Lower leg skin (tissue), 4 donors: Measurements from ENCODE around the gene TAOK2. TPM values are rescaled to one million over a fixed set of nuclear protein-coding genes. Genes with fewer than 3 reads are reported as not detected.

ENCODE experiments used
- DNase-seq, 2 donors: peaks; one replicate each; pipeline ENCODE4 v3.0.0-alpha.2; 2019; ENCODE audit warnings: low spot score in 2 of 2
- H3K4me3 ChIP-seq: fragments of 200-600 bp; sonication (generic); 2 replicates; pipeline ENCODE4 v1.5.1; 2017; ENCODE audit warnings: mild to moderate bottlenecking, low read depth; ENCODE audit not compliant: poor library complexity, severe bottlenecking
- POLR2A ChIP-seq, 2 donors: fragments of 450-650 bp; IDR thresholded peaks; one replicate each; pipeline ENCODE4 v1.6.1; 2016 to 2017; ENCODE audit warnings: antibody characterized with exemption in 2 of 2, mild to moderate bottlenecking in 1 of 2, moderate library complexity in 1 of 2
- WGBS, 2 donors: methylation state at CpG; one replicate each; pipeline ENCODE4 v1.1.5; 2018; 5-methylcytosine and 5-hydroxymethylcytosine counted together
- intact Hi-C: fragments of 100-400 bp; cut with DNase I; formaldehyde crosslinking; loops from one replicate; pipeline ENCODE4 v1.15.0; 2023; ENCODE audit warnings: low total_unique reads
- total RNA-seq, 4 donors: library from RNA; depleted of rRNA; stranded (reverse); fragments of >200 nt; gene quantifications; one replicate each; pipeline ENCODE4 v1.1.0, GENCODE V29; 2016
- TF ChIP-seq, protein P1 (sequence below), 3 donors: fragments of 450-650 bp; IDR thresholded peaks; one replicate each; pipeline ENCODE4 v1.5.1; 2016; ENCODE audit warnings: antibody characterized with exemption in 3 of 3, mild to moderate bottlenecking in 3 of 3, moderate library complexity in 2 of 3

TAOK2 gene
- total RNA-seq, 4 donors from 2014 or later = 35.5 to 47.9 (median 38.1) TPM

DNA sequence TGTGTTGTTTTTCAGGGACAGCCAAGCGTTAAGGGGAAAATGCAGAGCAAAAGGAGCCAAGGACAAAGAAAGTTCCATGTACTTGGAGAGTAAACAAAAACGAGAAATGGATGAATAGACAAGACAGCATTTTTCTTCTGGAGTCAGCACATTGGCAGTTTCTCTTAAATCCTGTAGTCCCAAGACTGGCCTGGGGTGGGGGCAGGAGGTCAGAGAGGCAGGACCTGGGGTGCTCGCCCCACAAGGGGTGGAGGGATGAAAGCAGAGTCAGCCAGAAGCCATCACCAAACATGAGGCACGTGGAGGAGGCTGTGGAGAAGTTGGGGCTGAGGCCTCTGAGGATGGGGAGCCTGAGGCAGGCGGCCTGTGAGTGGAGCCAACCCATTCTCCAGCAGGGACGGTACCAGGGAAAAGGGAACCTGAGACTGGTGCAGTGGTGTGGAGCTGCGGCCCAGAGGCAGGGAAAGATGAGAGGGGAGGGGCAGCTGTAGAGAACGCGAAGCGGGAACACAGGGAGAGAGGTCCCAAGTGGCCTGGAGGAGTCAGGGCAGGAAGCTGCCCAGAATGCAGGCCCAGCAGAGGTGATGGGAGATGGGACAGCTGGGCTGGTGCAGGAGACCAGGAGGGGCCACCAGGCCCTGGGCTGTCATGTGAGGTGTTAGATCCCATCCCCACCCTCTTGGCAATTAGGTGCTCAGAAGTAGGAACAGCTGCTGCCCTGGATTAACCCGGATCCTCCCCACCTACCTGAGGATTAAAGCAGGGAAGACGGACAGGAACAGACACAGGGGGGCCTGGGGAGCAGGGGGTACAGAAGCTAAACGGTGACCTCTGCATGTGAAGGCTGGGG lies 54.1 kb downstream of the TAOK2 start:
- no peak for DNase-seq
- no peak overlapping the region for H3K4me3 ChIP-seq
- WGBS, 2 donors = 37 to 45% methylated on average over 12 of the region's 13 CpGs
- TF ChIP-seq POLR2A (IDR thresholded peaks at IDR 0.05) = no peak
- TF ChIP-seq, protein P1, sequence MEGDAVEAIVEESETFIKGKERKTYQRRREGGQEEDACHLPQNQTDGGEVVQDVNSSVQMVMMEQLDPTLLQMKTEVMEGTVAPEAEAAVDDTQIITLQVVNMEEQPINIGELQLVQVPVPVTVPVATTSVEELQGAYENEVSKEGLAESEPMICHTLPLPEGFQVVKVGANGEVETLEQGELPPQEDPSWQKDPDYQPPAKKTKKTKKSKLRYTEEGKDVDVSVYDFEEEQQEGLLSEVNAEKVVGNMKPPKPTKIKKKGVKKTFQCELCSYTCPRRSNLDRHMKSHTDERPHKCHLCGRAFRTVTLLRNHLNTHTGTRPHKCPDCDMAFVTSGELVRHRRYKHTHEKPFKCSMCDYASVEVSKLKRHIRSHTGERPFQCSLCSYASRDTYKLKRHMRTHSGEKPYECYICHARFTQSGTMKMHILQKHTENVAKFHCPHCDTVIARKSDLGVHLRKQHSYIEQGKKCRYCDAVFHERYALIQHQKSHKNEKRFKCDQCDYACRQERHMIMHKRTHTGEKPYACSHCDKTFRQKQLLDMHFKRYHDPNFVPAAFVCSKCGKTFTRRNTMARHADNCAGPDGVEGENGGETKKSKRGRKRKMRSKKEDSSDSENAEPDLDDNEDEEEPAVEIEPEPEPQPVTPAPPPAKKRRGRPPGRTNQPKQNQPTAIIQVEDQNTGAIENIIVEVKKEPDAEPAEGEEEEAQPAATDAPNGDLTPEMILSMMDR (IDR thresholded peaks at IDR 0.05) = no peak
- intact Hi-C loops = loop anchor here (5.0 kb wide), 1 partner anchor 331 kb away; no protein-coding TSS in a partner anchor

DNA sequence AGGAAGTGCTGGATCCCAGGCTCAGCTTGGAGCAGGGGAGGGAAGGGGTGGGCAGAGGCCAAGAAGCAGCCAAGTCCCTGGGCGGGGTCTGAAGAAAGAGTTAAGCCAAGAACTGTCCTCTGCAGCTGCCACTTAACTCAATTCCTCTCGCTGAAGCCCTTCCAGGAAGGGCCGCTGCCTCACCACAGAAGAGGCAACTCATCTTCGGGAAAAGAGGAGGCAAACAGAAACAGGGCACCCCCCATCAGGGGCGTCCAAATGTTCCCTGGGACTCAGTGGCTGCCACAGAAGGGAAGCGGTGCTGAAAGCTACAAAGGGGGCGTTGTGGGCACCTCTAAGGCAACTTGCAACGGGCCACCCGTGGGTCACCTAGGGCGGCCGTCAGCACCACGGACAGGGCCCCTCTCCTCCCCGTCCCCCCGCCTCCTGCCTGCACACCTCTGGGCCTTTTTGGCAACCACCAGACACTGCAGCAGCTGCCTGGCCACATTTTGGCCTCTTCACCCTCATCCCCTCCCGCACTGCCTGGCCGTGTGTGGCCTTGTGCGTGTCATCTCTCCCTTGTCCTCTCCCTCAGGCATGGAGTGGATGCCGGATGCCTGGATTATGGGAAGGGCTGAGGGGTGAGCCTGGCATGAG lies 54.9 kb downstream of the TAOK2 start:
- DNase-seq = no peak
- H3K4me3 ChIP-seq = no peak overlapping the region
- intact Hi-C loops = loop anchor here (1.0 to 5.0 kb wide), 2 partner anchors 121 to 331 kb away; no protein-coding TSS in a partner anchor
- 8 to 13% methylated on average over 17 to 18 of the region's 18 CpGs for WGBS, 2 donors
- TF ChIP-seq POLR2A (IDR thresholded peaks at IDR 0.05) = no peak
- TF ChIP-seq, protein P1 (IDR thresholded peaks at IDR 0.05) = no peak

DNA sequence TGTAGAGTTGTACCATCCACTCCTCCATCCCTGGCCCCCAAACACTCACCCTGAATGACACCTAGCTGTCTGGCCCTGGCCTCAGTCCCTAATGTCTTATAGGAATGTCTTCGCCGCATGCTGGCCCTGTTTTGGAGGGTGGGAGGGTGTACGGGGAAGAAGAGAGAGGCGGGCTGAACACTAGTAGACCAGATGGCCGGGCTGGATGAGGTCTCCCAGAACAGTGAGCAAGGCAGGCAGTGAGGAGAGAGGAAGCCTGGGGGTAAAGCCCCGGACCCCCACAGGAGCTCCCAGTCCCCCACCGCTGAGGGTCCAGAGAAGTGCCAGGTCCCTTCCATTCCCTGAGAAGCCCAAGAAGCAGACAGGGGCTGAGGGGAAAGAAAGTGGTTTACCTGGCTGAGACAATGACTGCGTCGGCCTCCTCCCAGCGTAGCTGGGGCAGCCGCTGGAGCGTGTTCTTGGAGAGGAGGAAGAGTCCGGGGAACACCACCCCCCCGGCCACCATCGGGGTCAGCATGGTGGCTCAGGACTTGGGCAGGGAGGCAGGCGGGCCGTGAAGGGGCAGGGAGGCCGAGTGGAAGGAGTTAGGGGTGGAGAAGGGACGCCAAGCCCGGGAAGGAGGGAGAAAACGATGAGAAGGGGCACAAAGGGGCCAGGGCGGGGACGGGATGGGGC lies 56.5 kb downstream of the TAOK2 start:
- DNase-seq = no peak
- H3K4me3 ChIP-seq = no peak overlapping the region
- 26 to 27% methylated on average over 23 of the region's 23 CpGs for WGBS, 2 donors
- TF ChIP-seq, protein P1 (IDR thresholded peaks at IDR 0.05) = no peak
- no peak for TF ChIP-seq POLR2A (IDR thresholded peaks at IDR 0.05)
- intact Hi-C loops = no loop called here

DNA sequence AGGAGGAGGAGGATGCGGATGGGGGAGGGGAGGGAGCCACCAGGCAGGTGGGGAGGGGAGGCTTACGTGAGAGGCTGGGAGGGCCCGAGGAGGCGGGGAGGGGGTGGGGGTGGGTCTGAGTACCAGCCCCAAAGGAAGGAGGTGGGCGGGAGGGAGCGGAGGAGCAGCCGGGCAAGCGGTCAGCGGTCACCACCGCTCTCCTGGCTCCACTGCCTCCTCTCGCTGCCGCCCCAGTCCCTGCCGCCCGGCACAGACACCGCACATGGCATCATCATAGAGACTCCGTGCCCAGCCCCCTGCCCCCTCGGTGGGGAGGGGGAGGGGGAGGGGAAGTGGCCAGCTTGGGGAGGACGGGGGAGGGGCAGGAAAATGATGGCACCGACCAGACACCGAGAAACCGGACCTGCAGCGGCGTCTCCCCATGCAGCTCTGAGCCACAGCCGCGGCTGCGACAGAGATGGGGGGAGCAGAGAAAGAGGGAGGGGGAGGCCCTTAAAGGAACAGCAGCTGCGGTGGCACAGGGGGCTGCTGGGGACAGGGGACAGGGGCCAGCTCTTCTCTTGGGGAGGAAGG lies 57.3 kb downstream of the TAOK2 start, which contains the start of gene TLCD3B:
TSS of gene TLCD3B (minus strand) at position 431 of the 573 bp plus-strand sequence. CDS start 744 bp downstream, outside the sequence.
- WGBS, 2 donors = 2% methylated on average over 26 to 27 of the region's 27 CpGs
- no peak for TF ChIP-seq POLR2A (IDR thresholded peaks at IDR 0.05)
- TF ChIP-seq, protein P1 (IDR thresholded peaks at IDR 0.05) = no peak
- intact Hi-C loops = no loop called here
- DNase-seq = no peak
- H3K4me3 ChIP-seq = no peak within 1 kb of the TSS

DNA sequence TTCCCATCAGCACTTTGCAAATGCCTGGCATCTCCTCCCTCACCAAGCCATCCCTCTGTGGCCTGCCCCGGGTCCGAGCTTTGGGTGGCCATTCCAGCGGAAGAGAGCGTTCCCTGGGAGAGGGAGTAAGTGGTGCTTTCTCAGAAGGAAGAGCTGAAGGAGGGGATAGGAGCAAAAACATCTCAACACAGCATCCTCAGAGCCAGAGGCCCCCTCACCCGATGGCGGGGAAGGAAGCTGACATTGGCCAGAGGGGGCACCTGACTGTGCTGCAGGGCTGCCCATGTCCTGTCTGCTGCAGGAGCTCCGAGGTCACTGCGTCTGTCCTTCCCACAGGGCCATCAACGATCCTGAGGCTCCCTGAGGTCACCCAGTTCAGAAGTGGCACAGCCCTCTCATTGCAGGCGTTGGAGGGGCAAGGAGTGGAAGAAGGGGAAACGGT lies 57.8 kb downstream of the TAOK2 start:
- no peak overlapping the region for H3K4me3 ChIP-seq
- 17 to 23% methylated on average over 11 of the region's 11 CpGs for WGBS, 2 donors
- TF ChIP-seq, protein P1 (IDR thresholded peaks at IDR 0.05) = no peak
- no peak for DNase-seq
- intact Hi-C loops = no loop called here
